Measurements from ENCODE around the gene MMP14. TPM values are rescaled to one million over a fixed set of nuclear protein-coding genes. Genes with fewer than 3 reads are reported as not detected.
A peak's percentile ranks its signal among the peaks of the same experiment; 100 is the strongest.
"Not testable (repeated sequence)": the region's sequence is repeated elsewhere in the genome, so short reads cannot be mapped to it uniquely, and the experiment has no call there.

The MMP14 gene
- total and polyA plus RNA-seq, 7 donors = 7.6 to 18.5 (median 14.0) TPM

DNA sequence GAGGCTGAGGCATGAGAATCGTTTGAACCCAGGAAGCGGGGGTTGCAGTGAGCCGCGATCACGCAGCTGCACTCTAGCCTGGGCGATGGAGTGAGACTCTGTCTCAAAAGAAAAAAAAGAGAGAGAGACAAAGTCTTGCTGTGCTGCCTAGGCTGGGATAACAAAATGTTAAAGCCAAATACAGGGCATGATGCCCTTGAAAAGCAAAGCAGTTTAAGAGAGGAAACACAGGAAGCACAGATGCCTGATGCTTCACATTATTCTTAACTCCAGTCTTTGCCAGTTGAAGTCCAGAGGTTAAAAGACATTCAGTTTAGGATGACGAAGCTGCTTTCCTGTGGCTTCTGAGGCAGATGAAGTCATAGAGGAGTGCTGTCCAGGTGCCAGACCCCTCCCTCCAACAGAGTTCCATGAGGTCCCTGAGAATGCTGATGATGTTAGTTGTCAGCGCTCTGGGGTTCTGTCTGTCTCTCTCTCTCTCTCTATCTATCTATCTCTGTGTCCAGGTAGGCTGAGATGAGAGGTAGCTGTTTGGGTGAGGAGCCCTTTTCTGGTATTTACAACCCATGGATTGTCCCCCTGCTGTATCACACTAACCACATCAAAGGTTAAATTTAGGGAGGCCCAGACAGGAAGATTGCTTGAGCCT is 11.6 kb upstream of the MMP14 start:
- ATAC-seq (no peak), DNase-seq (no peak)
- Histone ChIP-seq H3K4me3 (no peak overlapping the region), H3K27ac (no peak overlapping the region), H3K27me3 (ENCODE audit: insufficient read depth in 3 of 3, low read length in 2 of 3) (no peaks in the 10 kb centered on the region), H3K4me1 (no peaks in the 10 kb centered on the region), H3K36me3 (ENCODE audit: insufficient read depth in 1 of 2, low read depth in 1 of 2) (no peaks in the 10 kb centered on the region), H3K9me3 (no peaks in the 10 kb centered on the region)
- TF ChIP-seq CTCF (IDR thresholded peaks at IDR 0.05) = no peak
- intact Hi-C loops (cut with DNase I) = loop anchor here in 1 of 2 donors (5.0 kb wide), 1 partner anchor 268 kb away; no protein-coding TSS in a partner anchor
- WGBS, 3 donors = 53 to 56% (median 53%) methylated on average over 8 of the region's 8 CpGs

- H3K27me3 ChIP-seq (ENCODE audit: insufficient read depth in 3 of 3, low read length in 2 of 3); H3K4me1 ChIP-seq; H3K9me3 ChIP-seq; intact Hi-C loops (cut with DNase I); DNase-seq: not testable (repeated sequence)
- Histone ChIP-seq H3K4me3 (peak overlapping the region; percentile 90), H3K27ac (peak overlapping the region; percentile 93), H3K36me3 (ENCODE audit: insufficient read depth in 1 of 2, low read depth in 1 of 2) (peaks cover 0 to 31% of the 10 kb centered on the region in 2 donors)
- 78 to 83% (median 79%) methylated on average over 12 of the region's 12 CpGs for WGBS, 3 donors
- ATAC-seq = peak in 2 of 4 donors; percentile 8 to 23
Observed at GRCh38 chr14:22829076-22829660, 7.2 kb upstream of the MMP14 start.

DNA sequence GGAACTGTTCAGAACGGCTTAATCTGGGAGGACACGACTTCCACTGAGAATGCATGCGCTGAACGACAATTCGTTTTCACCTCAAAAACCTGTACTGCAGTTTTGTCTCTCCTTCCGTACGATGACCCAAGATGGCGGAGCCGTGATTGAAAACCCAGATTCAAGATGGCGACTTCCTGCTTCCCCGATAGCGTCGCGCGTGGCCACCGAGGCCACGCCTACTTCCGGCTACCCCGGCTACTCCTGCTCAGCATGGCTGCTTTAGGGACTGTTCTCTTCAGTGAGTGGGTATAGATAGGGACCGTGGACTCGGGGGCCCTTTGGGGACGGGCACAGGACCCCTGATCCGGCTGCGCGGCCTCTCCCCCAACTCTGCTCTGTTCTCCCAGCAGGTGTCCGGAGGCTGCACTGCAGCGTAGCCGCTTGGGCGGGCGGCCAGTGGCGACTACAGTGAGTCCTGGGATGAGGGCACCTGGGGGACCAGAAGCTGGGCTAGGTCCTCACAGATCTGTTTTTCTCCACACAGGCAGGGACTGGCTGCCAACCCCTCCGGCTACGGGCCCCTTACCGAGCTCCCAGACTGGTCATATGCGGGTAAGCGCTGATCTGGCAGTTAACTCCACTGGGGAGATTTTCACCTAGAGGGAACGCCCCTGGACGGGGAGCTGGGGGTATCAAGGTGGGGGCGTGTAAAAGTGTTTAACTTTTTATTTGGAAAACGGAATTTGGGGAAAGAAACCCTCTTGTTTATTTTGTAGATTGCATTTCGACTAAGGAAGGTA is 6.5 kb upstream of the MMP14 start, which contains the start of gene MRPL52:
Gene MRPL52, plus strand, starts transcription at position 227 of the 782 bp plus-strand sequence. Its CDS starts 26 bp downstream, at position 253.
- Histone ChIP-seq H3K36me3 (ENCODE audit: insufficient read depth in 1 of 2, low read depth in 1 of 2) (peaks cover 0 to 38% of the 10 kb centered on the region in 2 donors), H3K27ac (peak within 1 kb of the TSS; percentile 93), H3K27me3 (ENCODE audit: insufficient read depth in 3 of 3, low read length in 2 of 3) (no peaks in the 10 kb centered on the region), H3K9me3 (no peaks in the 10 kb centered on the region), H3K4me1 (peaks cover 8% of the 10 kb centered on the region), H3K4me3 (peak within 1 kb of the TSS; percentile 90)
- WGBS, 3 donors = 0 to 1% (median 0%) methylated on average over 41 of the region's 41 CpGs
- DNase-seq (peak; percentile 88 to 95), ATAC-seq (peak; percentile 95 to 100 (median 98))
- no peak for TF ChIP-seq CTCF (IDR thresholded peaks at IDR 0.05)
- intact Hi-C loops (cut with DNase I) = loop anchor here in 1 of 2 donors (2.0 kb wide), 1 partner anchor 19 kb away; no protein-coding TSS in a partner anchor

- H3K4me1 ChIP-seq = peaks cover 8% of the 10 kb centered on the region
- H3K36me3 ChIP-seq (ENCODE audit: insufficient read depth in 1 of 2, low read depth in 1 of 2) = peaks cover 0 to 44% of the 10 kb centered on the region in 2 donors
- H3K27me3 ChIP-seq (ENCODE audit: insufficient read depth in 3 of 3, low read length in 2 of 3) = no peaks in the 10 kb centered on the region
- no peak for DNase-seq
- intact Hi-C loops (cut with DNase I) = loop anchor here in 1 of 2 donors (2.0 kb wide), 1 partner anchor 18 kb away; no protein-coding TSS in a partner anchor
- 25 to 29% (median 27%) methylated on average over 3 of the region's 3 CpGs for WGBS, 3 donors
- TF ChIP-seq CTCF (IDR thresholded peaks at IDR 0.05) = no peak
- ATAC-seq = no peak
- H3K9me3 ChIP-seq = no peaks in the 10 kb centered on the region
- peak overlapping the region; percentile 93 for H3K27ac ChIP-seq
- H3K4me3 ChIP-seq = peak overlapping the region; percentile 90
Observed at GRCh38 chr14:22830443-22831010, 5.9 kb upstream of the MMP14 start.

All from psoas muscle (tissue), 8 donors.